Retinal pigment epithelial cell (primary cell): ENCODE results near the gene AK5.
"Not testable (repeated sequence)": the region's sequence is repeated elsewhere in the genome, so short reads cannot be mapped to it uniquely, and the experiment has no call there.

Experiments used
- DNase-seq: peaks from one replicate; pipeline ENCODE4 v3.0.0-alpha.2; 2010; ENCODE audit warnings: low read depth
- H3K4me3 ChIP-seq: 2 replicates; pipeline ENCODE4 v1.5.1; 2011; ENCODE audit warnings: mild to moderate bottlenecking, low read length, control low read depth, moderate library complexity
- CTCF ChIP-seq: conservative IDR thresholded peaks from 2 replicates; pipeline ENCODE4 v1.5.1; 2011; ENCODE audit warnings: low read depth, low read length, control low read depth, inconsistent platforms

The AK5 gene

GRCh38 chr1:77415579-77415978 is 133.8 kb downstream of the AK5 start:
- no peak overlapping the region for H3K4me3 ChIP-seq
- no peak for DNase-seq
- TF ChIP-seq CTCF = no peak

- TF ChIP-seq CTCF = peak; percentile 44
- DNase-seq = no peak
- no peak overlapping the region for H3K4me3 ChIP-seq
Observed at GRCh38 chr1:77416692-77417450, 135.1 kb downstream of the AK5 start.

- H3K4me3 ChIP-seq, DNase-seq: not testable (repeated sequence)
Observed at GRCh38 chr1:77418055-77418454, 136.2 kb downstream of the AK5 start.

- TF ChIP-seq CTCF = no peak
- no peak overlapping the region for H3K4me3 ChIP-seq
- no peak for DNase-seq
Observed at GRCh38 chr1:77421504-77422233, 139.8 kb downstream of the AK5 start.

- no peak for TF ChIP-seq CTCF
- no peak for DNase-seq
- H3K4me3 ChIP-seq = no peak overlapping the region
Observed at GRCh38 chr1:77424236-77424635, 142.4 kb downstream of the AK5 start.

GRCh38 chr1:77428068-77428467 is 146.2 kb downstream of the AK5 start:
- no peak for DNase-seq
- no peak for TF ChIP-seq CTCF
- no peak overlapping the region for H3K4me3 ChIP-seq

- no peak overlapping the region for H3K4me3 ChIP-seq
- DNase-seq = peak; percentile 50
- TF ChIP-seq CTCF = no peak
Observed at GRCh38 chr1:77430966-77431690, 149.3 kb downstream of the AK5 start.
